ENCODE measurements around the gene YY2.
"Not testable (repeated sequence)": the region's sequence is repeated elsewhere in the genome, so short reads cannot be mapped to it uniquely, and the experiment has no call there.

The YY2 gene

GRCh38 chrX:21855937-21856415 is at the start of gene YY2:
Gene YY2 (plus strand): TSS chrX:21855987. CDS start chrX:21856485, 498 bp downstream.
- FAIRE-seq, result no peak

- no peak for FAIRE-seq
Measured at GRCh38 chrX:21806691-21807090, 49.1 kb upstream of the YY2 start.

GRCh38 chrX:21811832-21812231 is 44.0 kb upstream of the YY2 start:
- no peak for FAIRE-seq

GRCh38 chrX:21812628-21813027 is 43.2 kb upstream of the YY2 start:
- FAIRE-seq, result no peak

- FAIRE-seq, result no peak
Measured at GRCh38 chrX:21813612-21814368, 42.0 kb upstream of the YY2 start.

- FAIRE-seq, result no peak
Measured at GRCh38 chrX:21816136-21816535, 39.7 kb upstream of the YY2 start.

GRCh38 chrX:21820170-21820569 is 35.6 kb upstream of the YY2 start:
- FAIRE-seq, result not testable (repeated sequence)

- FAIRE-seq, result no peak
Measured at GRCh38 chrX:21821875-21822274, 33.9 kb upstream of the YY2 start.

- no peak for FAIRE-seq
Measured at GRCh38 chrX:21831496-21831895, 24.3 kb upstream of the YY2 start.

- FAIRE-seq, result no peak
Measured at GRCh38 chrX:21837056-21837455, 18.7 kb upstream of the YY2 start.

- FAIRE-seq, result peak; percentile 21
Measured at GRCh38 chrX:21838937-21839333, 16.9 kb upstream of the YY2 start.

- no peak for FAIRE-seq
Measured at GRCh38 chrX:21839334-21840192, 16.2 kb upstream of the YY2 start, which contains the start of gene MBTPS2. Gene MBTPS2 (plus strand): TSS chrX:21839617. CDS start chrX:21839735, 118 bp downstream.

- no peak for FAIRE-seq
Measured at GRCh38 chrX:21840193-21840545, 15.6 kb upstream of the YY2 start.

- no peak for FAIRE-seq
Measured at GRCh38 chrX:21843179-21843578, 12.6 kb upstream of the YY2 start.

- FAIRE-seq, result no peak
Measured at GRCh38 chrX:21845096-21845495, 10.7 kb upstream of the YY2 start.

GRCh38 chrX:21847342-21847741 is 8.4 kb upstream of the YY2 start:
- FAIRE-seq, result no peak

GRCh38 chrX:21853578-21853977 is 2.2 kb upstream of the YY2 start:
- FAIRE-seq, result no peak

GRCh38 chrX:21856504-21856903 is 717 bp downstream of the YY2 start:
- no peak for FAIRE-seq

- FAIRE-seq, result no peak
Measured at GRCh38 chrX:21863241-21863640, 7.5 kb downstream of the YY2 start.

- FAIRE-seq, result peak; percentile 37
Measured at GRCh38 chrX:21865436-21865835, 9.6 kb downstream of the YY2 start.

GRCh38 chrX:21870494-21870893 is 14.7 kb downstream of the YY2 start:
- FAIRE-seq, result no peak

- FAIRE-seq, result no peak
Measured at GRCh38 chrX:21873063-21873775, 17.4 kb downstream of the YY2 start.

- not testable (repeated sequence) for FAIRE-seq
Measured at GRCh38 chrX:21874182-21874581, 18.4 kb downstream of the YY2 start.
